CD14-positive monocyte (primary cell): Measurements from ENCODE around the gene DPP6. TPM values are rescaled to one million over a fixed set of nuclear protein-coding genes. Genes with fewer than 3 reads are reported as not detected.

Experiments
- DNase-seq, 3 donors: peaks; one replicate each; pipeline ENCODE4 v3.0.0-alpha.2; 2011 to 2022
- H2AFZ ChIP-seq: 2 replicates; pipeline ENCODE4 v1.6.0; 2012; ENCODE audit warnings: mild to moderate bottlenecking, low read depth, low read length, inconsistent platforms; ENCODE audit not compliant: insufficient read depth, poor library complexity, severe bottlenecking
- H3K27ac ChIP-seq, 2 donors: 1 replicate in 1 of 2; 2 replicates in 1 of 2; pipeline ENCODE4 v1.5.1; 2012 to 2013; ENCODE audit warnings: low read length in 2 of 2, control low read depth in 1 of 2, inconsistent platforms in 1 of 2, low read depth in 1 of 2, mild to moderate bottlenecking in 1 of 2
- H3K27me3 ChIP-seq, 2 donors: one replicate each; pipeline versions ENCODE4 v1.6.0 to v1.6.1; 2011 to 2013; ENCODE audit warnings: low read length in 2 of 2; ENCODE audit not compliant: control insufficient read depth in 2 of 2, insufficient read depth in 2 of 2
- H3K36me3 ChIP-seq, 2 donors: replicated peaks in 1 of 2; 1 replicate in 1 of 2; 2 replicates in 1 of 2; pipeline versions ENCODE4 v1.5.1 to v1.6.1; 2012 to 2013; ENCODE audit warnings: low read length in 2 of 2, control low read depth in 1 of 2, inconsistent platforms in 1 of 2, mild to moderate bottlenecking in 1 of 2; ENCODE audit not compliant: insufficient read depth in 2 of 2, control insufficient read depth in 1 of 2
- H3K4me1 ChIP-seq, 2 donors: 1 replicate in 1 of 2; 2 replicates in 1 of 2; pipeline versions ENCODE4 v1.5.1 to v1.6.1; 2012 to 2013; ENCODE audit warnings: low read length in 2 of 2, control low read depth in 1 of 2, inconsistent platforms in 1 of 2, mild to moderate bottlenecking in 1 of 2, moderate library complexity in 1 of 2; ENCODE audit not compliant: insufficient read depth in 2 of 2, control insufficient read depth in 1 of 2
- H3K4me2 ChIP-seq: replicated peaks from 2 replicates; pipeline ENCODE3; 2012; ENCODE audit warnings: low read length, moderate library complexity, mild to moderate bottlenecking; ENCODE audit not compliant: poor library complexity, severe bottlenecking; ENCODE audit errors: extremely low read depth
- H3K4me3 ChIP-seq, 3 experiments: fragments of 200-600 bp in 1 of 3; sonication (generic) in 1 of 3; replicated peaks in 1 of 3; 1 replicate in 2 of 3; 2 replicates in 1 of 3; pipeline ENCODE4 v1.5.1; 2011 to 2013; ENCODE audit warnings: low read length in 3 of 3, mild to moderate bottlenecking in 3 of 3, control low read depth in 2 of 3, low read depth in 2 of 3, inconsistent platforms in 1 of 3, moderate library complexity in 1 of 3
- H3K79me2 ChIP-seq: 2 replicates; pipeline ENCODE4 v1.6.0; 2012; ENCODE audit warnings: mild to moderate bottlenecking, control low read depth, inconsistent platforms, low read length, moderate library complexity; ENCODE audit not compliant: insufficient read depth
- H3K9ac ChIP-seq: 2 replicates; pipeline ENCODE4 v1.6.0; 2017; ENCODE audit warnings: low read length, mild to moderate bottlenecking; ENCODE audit not compliant: insufficient read depth, poor library complexity, severe bottlenecking
- H3K9me3 ChIP-seq, 2 donors: replicated peaks in 1 of 2; 1 replicate in 1 of 2; 2 replicates in 1 of 2; pipeline versions ENCODE4 v1.5.1 to v1.6.1; 2012 to 2013; ENCODE audit warnings: low read length in 2 of 2, control low read depth in 1 of 2; ENCODE audit not compliant: control insufficient read depth in 1 of 2, insufficient read depth in 1 of 2
- H4K20me1 ChIP-seq: 2 replicates; pipeline ENCODE4 v1.6.0; 2012; ENCODE audit warnings: mild to moderate bottlenecking, low read length, control low read depth, moderate library complexity; ENCODE audit not compliant: insufficient read depth
- H3K27ac Mint-ChIP-seq, 7 donors: one replicate each; pipeline ENCODE4 v1.8.0; 2020; ENCODE audit warnings: mild to moderate bottlenecking in 7 of 7, mixed read lengths in 7 of 7, moderate library complexity in 6 of 7, inconsistent platforms in 2 of 7
- H3K27me3 Mint-ChIP-seq, 3 donors: one replicate each; pipeline ENCODE4 v1.8.0; 2021 to 2022; ENCODE audit warnings: low read depth in 3 of 3, mild to moderate bottlenecking in 3 of 3, mixed read lengths in 3 of 3, moderate library complexity in 3 of 3, inconsistent platforms in 1 of 3
- H3K36me3 Mint-ChIP-seq, 2 donors: one replicate each; pipeline ENCODE4 v1.8.0; 2020; ENCODE audit warnings: mixed read lengths in 2 of 2, inconsistent platforms in 1 of 2, mild to moderate bottlenecking in 1 of 2
- H3K4me1 Mint-ChIP-seq: one replicate; pipeline ENCODE4 v1.8.0; 2020; ENCODE audit warnings: mild to moderate bottlenecking, mixed read lengths
- H3K4me3 Mint-ChIP-seq, 2 donors: one replicate each; pipeline ENCODE4 v1.8.0; 2020; ENCODE audit warnings: mild to moderate bottlenecking in 2 of 2, mixed read lengths in 2 of 2, moderate library complexity in 1 of 2
- H3K9me3 Mint-ChIP-seq, 7 donors: one replicate each; pipeline ENCODE4 v1.8.0; 2020 to 2022; ENCODE audit warnings: mixed read lengths in 7 of 7, mild to moderate bottlenecking in 6 of 7, moderate library complexity in 6 of 7, inconsistent platforms in 2 of 7
- WGBS: methylation state at CpG from one replicate; pipeline ENCODE4 v1.1.5; 2013; ENCODE audit warnings: missing lambda C conversion rate; ENCODE audit not compliant: insufficient coverage; 5-methylcytosine and 5-hydroxymethylcytosine counted together
- intact Hi-C, 2 donors: fragments of 100-400 bp; cut with micrococcal nuclease; formaldehyde crosslinking; loops; one replicate each; pipeline versions ENCODE4 v1.15.0 to v1.15.1; 2023
- polyA plus RNA-seq, 3 donors: library from polyadenylated mRNA; depleted of rRNA in 1 of 3; unstranded in 2 of 3; stranded (reverse) in 1 of 3; fragments of 300-500 nt in 2 of 3; fragments of >200 nt in 1 of 3; fragmentation: Illumina TruSeq in 2 of 3; gene quantifications; 1 replicate in 2 of 3; 2 replicates in 1 of 3; pipeline ENCODE4 v1.2.3, GENCODE V29; 2012 to 2021
- TF ChIP-seq, protein P1 (sequence below): fragments of 200-600 bp; IDR thresholded peaks from one replicate; pipeline ENCODE4 v1.8.0; 2022; ENCODE audit warnings: antibody characterized with exemption, mild to moderate bottlenecking

The DPP6 gene
- polyA plus RNA-seq, 3 donors, result not detected

DNA sequence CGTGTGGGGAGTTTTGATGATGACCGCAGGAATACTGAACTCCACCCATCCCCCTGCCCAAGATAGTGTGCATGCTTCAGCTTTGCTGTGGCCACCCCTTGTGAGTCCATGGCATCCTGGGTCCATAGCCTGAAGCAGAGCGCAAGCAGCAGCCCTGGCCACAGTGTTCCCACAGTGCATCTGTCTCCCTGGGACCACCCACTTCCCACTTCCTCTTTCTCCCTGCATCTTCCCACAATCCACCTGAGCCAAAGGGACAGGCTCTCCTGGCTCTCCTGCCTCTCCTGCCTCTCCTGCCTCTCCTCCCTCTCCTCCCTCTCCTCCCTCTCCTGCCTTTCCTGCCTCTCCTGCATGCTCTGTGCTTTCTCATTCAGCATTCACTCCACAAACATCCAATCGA, 800.0 kb downstream of the DPP6 start:
- Histone ChIP-seq H3K9ac (no peak overlapping the region), H2AFZ (no peak overlapping the region), H3K79me2 (no peaks in the 10 kb centered on the region), H3K4me3 (no peak overlapping the region), H3K4me1 (no peaks in the 10 kb centered on the region), H3K27me3 (no peaks in the 10 kb centered on the region), H3K27ac (no peak overlapping the region), H3K9me3 (peaks cover 8 to 23% of the 10 kb centered on the region in 2 donors), H3K36me3 (no peaks in the 10 kb centered on the region), H4K20me1 (no peaks in the 10 kb centered on the region), H3K4me2 (no peak overlapping the region)
- intact Hi-C loops, result no loop called here
- H3K4me1 Mint-ChIP-seq, result no peaks in the 10 kb centered on the region
- H3K27me3 Mint-ChIP-seq, result peaks cover 2% of the 10 kb centered on the region in 3 donors
- WGBS, result 100% methylated on average over 2 of the region's 4 CpGs
- H3K9me3 Mint-ChIP-seq, result peaks cover 5 to 26% (median 10%) of the 10 kb centered on the region in 7 donors
- DNase-seq, result no peak
- H3K27ac Mint-ChIP-seq, result no peak overlapping the region
- H3K36me3 Mint-ChIP-seq, result no peaks in the 10 kb centered on the region
- TF ChIP-seq, protein P1, sequence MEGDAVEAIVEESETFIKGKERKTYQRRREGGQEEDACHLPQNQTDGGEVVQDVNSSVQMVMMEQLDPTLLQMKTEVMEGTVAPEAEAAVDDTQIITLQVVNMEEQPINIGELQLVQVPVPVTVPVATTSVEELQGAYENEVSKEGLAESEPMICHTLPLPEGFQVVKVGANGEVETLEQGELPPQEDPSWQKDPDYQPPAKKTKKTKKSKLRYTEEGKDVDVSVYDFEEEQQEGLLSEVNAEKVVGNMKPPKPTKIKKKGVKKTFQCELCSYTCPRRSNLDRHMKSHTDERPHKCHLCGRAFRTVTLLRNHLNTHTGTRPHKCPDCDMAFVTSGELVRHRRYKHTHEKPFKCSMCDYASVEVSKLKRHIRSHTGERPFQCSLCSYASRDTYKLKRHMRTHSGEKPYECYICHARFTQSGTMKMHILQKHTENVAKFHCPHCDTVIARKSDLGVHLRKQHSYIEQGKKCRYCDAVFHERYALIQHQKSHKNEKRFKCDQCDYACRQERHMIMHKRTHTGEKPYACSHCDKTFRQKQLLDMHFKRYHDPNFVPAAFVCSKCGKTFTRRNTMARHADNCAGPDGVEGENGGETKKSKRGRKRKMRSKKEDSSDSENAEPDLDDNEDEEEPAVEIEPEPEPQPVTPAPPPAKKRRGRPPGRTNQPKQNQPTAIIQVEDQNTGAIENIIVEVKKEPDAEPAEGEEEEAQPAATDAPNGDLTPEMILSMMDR, result no peak
- no peak overlapping the region for H3K4me3 Mint-ChIP-seq

DNA sequence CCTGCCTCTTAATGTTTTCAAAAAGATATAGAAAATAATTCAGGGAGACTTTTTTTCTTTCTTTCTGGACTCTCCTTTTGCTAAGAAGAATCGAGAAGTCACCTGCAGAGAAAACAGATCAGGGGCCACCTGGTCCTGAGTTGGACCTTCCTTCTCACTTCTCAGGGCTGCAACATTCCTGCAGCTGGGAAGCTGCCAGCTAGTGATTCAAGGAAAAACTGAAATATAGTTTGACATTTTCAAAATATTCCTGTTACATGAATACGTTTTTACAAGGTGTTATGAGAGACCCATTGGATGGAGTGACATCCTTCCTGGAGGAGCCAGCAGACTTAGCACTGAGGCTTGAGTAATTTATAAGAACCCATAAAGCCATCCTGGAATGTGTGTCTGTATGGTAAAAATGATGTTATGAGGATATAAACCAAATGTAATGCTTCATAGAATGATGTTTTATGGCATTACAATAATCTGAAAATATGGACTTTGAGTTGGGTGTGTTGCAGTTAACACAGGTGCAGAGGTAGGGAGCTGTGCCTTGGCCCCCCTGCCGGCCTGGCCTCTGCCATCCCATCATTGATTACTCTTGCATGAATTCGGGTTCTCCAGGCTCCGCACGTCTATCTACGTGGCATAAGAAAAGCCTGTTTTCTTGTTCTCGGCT, 801.0 kb downstream of the DPP6 start:
- H3K79me2 ChIP-seq, result no peaks in the 10 kb centered on the region
- Mint-ChIP-seq H3K4me3 (no peak overlapping the region), H3K27me3 (peaks cover 2% of the 10 kb centered on the region in 3 donors), H3K27ac (no peak overlapping the region), H3K4me1 (no peaks in the 10 kb centered on the region), H3K36me3 (no peaks in the 10 kb centered on the region), H3K9me3 (peaks cover 6 to 26% (median 10%) of the 10 kb centered on the region in 7 donors)
- H2AFZ ChIP-seq, result no peak overlapping the region
- no peaks in the 10 kb centered on the region for H3K27me3 ChIP-seq
- no peak overlapping the region for H3K9ac ChIP-seq
- DNase-seq, result no peak
- intact Hi-C loops, result no loop called here
- H3K4me2 ChIP-seq, result no peak overlapping the region
- no peaks in the 10 kb centered on the region for H3K36me3 ChIP-seq
- peaks cover 8 to 23% of the 10 kb centered on the region in 2 donors for H3K9me3 ChIP-seq
- 86% methylated on average over 6 of the region's 8 CpGs for WGBS
- no peaks in the 10 kb centered on the region for H3K4me1 ChIP-seq
- TF ChIP-seq, protein P1, result no peak
- H4K20me1 ChIP-seq, result no peaks in the 10 kb centered on the region
- no peak overlapping the region for H3K4me3 ChIP-seq
- H3K27ac ChIP-seq, result no peak overlapping the region
